ENCODE measurements around the gene THOC2. TPM values are rescaled to one million over a fixed set of nuclear protein-coding genes. Genes with fewer than 3 reads are reported as not detected.

The THOC2 gene
- total and polyA plus RNA-seq, 2 of the 8 experiments (the other 6 are each of a cell fraction or from before 2014, with no cell fraction given): 32.7 to 68.8 TPM

- Histone ChIP-seq H4K20me1 (replicated peaks in 1 of 2; ENCODE audit: control insufficient read depth in 1 of 2, insufficient read depth in 2 of 2, low read length in 2 of 2) (no peaks in the 10 kb centered on the region), H3K23me2 (ENCODE audit: low read depth, low read length) (no peaks in the 10 kb centered on the region), H4K91ac (replicated peaks; ENCODE audit: insufficient read length, low read length) (no peak overlapping the region), H3K18ac (ENCODE audit: extremely low read depth, low read length) (no peak overlapping the region), H4K8ac (ENCODE audit: extremely low read depth, insufficient read depth, low read length) (no peak overlapping the region), H3K4me2 (ENCODE audit: insufficient read depth in 1 of 2, low read depth in 2 of 2, low read length in 2 of 2) (no peak overlapping the region), H2AFZ (ENCODE audit: low read length) (no peak overlapping the region), H2BK12ac (ENCODE audit: low read depth, low read length) (no peak overlapping the region), H3K79me1 (ENCODE audit: low read depth, low read length) (no peaks in the 10 kb centered on the region), H3K36me3 (ENCODE audit: control insufficient read depth in 2 of 4, insufficient read depth in 4 of 4, low read length in 3 of 4) (peaks cover 0 to 44% (median 1%) of the 10 kb centered on the region in 4 experiments; a peak in 6 of 8 replicates), H3K27ac (ENCODE audit: low read depth, low read length) (no peak overlapping the region), H3K14ac (ENCODE audit: insufficient read length) (no peak overlapping the region), H3K4ac (replicated peaks; ENCODE audit: insufficient read length, low read depth, low read length) (no peak overlapping the region), H2BK120ac (replicated peaks; ENCODE audit: low read depth, low read length) (no peak overlapping the region), H3K4me1 (replicated peaks in 1 of 4; ENCODE audit: control insufficient read depth in 3 of 4, insufficient read depth in 4 of 4, low read length in 3 of 4) (no peaks in the 10 kb centered on the region), H3K23ac (ENCODE audit: insufficient read length) (no peak overlapping the region), H2BK15ac (ENCODE audit: low read length) (no peak overlapping the region), H3K9ac (replicated peaks in 1 of 4; ENCODE audit: extremely low read depth in 1 of 4, low read depth in 3 of 4, low read length in 3 of 4) (no peak overlapping the region), H3K9me3 (ENCODE audit: insufficient read depth in 2 of 2, low read depth in 1 of 2, low read length in 1 of 2) (no peaks in the 10 kb centered on the region), H2AK5ac (ENCODE audit: low read depth, low read length) (no peak overlapping the region), H2BK5ac (ENCODE audit: low read depth, low read length) (no peak overlapping the region), H3K4me3 (ENCODE audit: extremely low read depth in 1 of 4, insufficient read depth in 2 of 4, low read depth in 3 of 4, low read length in 4 of 4) (no peak overlapping the region), H3K27me3 (replicated peaks in 1 of 4; ENCODE audit: control insufficient read depth in 3 of 4, extremely low read depth in 1 of 4, insufficient read depth in 3 of 4, low read length in 3 of 4) (no peaks in the 10 kb centered on the region), H4K5ac (ENCODE audit: insufficient read length, low read depth, low read length) (no peak overlapping the region), H3K56ac (replicated peaks; ENCODE audit: insufficient read length, low read depth, low read length) (no peak overlapping the region), H2BK20ac (ENCODE audit: low read length) (no peak overlapping the region), H3K79me2 (ENCODE audit: control insufficient read depth in 1 of 2, insufficient read depth in 2 of 2, low read length in 2 of 2) (no peaks in the 10 kb centered on the region)
- ChIA-PET CTCF (ENCODE audit: partially characterized antibody) (no interaction called here), POLR2A (ENCODE audit: partially characterized antibody) (no interaction called here)
- WGBS, 2 experiments (ENCODE audit: extremely low coverage in 1 of 2, insufficient coverage in 1 of 2, insufficient read length in 1 of 2, insufficient replicate concordance in 2 of 2, low coverage in 1 of 2, low lambda C conversion rate in 2 of 2, missing lambda C conversion rate in 1 of 2): 100% methylated on average over 1 of the region's 1 CpG; no CpG with 5 or more reads in 1 of the 2 experiments
- DNase-seq (ENCODE audit: low read depth in 1 of 2, low spot score in 2 of 2) (no peak), FAIRE-seq (no peak)
- TF ChIP-seq CEBPB (IDR thresholded peaks at IDR 0.05; ENCODE audit: low read depth, low read length) (no peak), BCL11A (IDR thresholded peaks at IDR 0.05; ENCODE audit: low read depth in 2 of 2, low read length in 2 of 2) (no peak), KDM5A (IDR thresholded peaks at IDR 0.05; ENCODE audit: low read length) (no peak), EZH2 (IDR thresholded peaks at IDR 0.05; ENCODE audit: low read depth, low read length, severe bottlenecking) (no peak), CBX8 (IDR thresholded peaks at IDR 0.05; ENCODE audit: borderline replicate concordance, low read depth, low read length) (no peak), TCF12 (IDR thresholded peaks at IDR 0.05; ENCODE audit: low read depth, low read length) (no peak)
Measured at GRCh38 chrX:123625477-123625876, 107.4 kb downstream of the THOC2 start.
